NCI-H187 (cell line): ENCODE data around the gene AMZ1.
"Not testable (repeated sequence)": the region's sequence is repeated elsewhere in the genome, so short reads cannot be mapped to it uniquely, and the experiment has no call there.

Experiments used
- DNase-seq, 2 experiments: peaks; one replicate each; lab custom pipeline; 2025; lab: John Stamatoyannopoulos, UW

AMZ1 gene

DNA sequence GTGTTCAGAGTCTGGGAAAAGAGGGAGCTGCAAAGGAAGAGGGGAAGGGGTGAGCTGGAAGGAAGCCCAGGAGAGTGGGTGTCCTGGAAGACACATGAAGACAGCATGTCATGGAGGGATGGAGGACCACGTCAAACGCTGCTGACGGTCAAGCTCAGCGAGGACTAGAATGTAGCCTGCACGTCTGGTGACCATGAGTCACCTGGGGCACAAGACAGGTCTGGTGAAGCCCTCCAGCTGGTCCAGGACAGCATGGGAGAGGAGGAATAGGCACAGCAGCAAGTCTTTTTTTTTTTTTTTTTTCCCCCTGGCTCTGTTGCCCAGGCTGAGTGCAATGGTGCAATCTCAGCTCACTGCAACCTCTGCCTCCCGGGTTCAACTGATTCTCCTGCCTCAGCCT lies 19.6 kb upstream of the AMZ1 start:
- no peak for DNase-seq

DNA sequence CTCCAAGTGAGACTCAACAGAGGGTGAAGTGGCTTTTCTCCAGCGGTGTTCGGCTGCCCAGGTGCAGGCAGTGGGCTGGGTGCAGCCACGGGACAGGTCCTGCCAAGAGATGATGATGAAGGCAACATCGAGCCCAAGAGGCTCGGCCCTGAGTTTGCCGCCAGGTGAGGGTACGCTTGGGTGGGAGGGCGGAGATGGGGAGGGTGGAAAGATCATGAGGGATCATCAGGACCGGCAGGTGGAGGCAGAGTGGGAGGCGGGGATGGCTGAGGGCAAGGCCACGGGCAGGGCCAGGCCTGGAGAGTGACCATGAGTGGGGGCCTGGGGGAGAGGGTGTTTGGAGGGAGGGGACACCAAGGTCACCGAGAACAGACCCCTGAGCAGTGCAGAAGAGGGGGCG lies 17.8 kb upstream of the AMZ1 start:
- no peak for DNase-seq

GRCh38 chr7:2670720-2671391 lies 17.1 kb upstream of the AMZ1 start:
- peak in 1 of 2 experiments; percentile 46 for DNase-seq

- not testable (repeated sequence) for DNase-seq
Observed at GRCh38 chr7:2673214-2673613, 14.8 kb upstream of the AMZ1 start.

- no peak for DNase-seq
Observed at GRCh38 chr7:2673934-2674333, 14.1 kb upstream of the AMZ1 start.

- DNase-seq: no peak
Observed at GRCh38 chr7:2675256-2675764, 12.7 kb upstream of the AMZ1 start.

GRCh38 chr7:2676576-2676975 lies 11.4 kb upstream of the AMZ1 start:
- not testable (repeated sequence) for DNase-seq

DNA sequence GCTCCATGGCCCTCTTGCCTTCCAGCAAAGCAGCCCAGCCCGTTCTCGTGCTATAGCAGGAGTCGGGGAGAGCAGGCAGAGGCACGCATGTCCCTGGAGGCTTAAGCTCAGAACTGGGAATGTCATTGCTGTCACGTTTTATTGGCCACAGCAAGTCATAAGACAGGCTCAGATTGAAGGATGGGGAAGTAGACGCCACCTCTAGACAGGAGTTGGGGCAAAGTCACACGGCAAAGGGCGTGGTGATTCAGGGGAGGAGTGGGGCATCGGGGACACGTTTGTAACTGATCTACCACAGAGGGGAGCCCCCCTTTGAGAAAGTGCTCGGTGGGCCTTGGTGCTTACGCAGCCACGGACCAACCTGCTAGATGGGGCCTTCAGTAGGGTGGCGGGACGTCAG lies 9.5 kb upstream of the AMZ1 start:
- DNase-seq: not testable (repeated sequence)

DNA sequence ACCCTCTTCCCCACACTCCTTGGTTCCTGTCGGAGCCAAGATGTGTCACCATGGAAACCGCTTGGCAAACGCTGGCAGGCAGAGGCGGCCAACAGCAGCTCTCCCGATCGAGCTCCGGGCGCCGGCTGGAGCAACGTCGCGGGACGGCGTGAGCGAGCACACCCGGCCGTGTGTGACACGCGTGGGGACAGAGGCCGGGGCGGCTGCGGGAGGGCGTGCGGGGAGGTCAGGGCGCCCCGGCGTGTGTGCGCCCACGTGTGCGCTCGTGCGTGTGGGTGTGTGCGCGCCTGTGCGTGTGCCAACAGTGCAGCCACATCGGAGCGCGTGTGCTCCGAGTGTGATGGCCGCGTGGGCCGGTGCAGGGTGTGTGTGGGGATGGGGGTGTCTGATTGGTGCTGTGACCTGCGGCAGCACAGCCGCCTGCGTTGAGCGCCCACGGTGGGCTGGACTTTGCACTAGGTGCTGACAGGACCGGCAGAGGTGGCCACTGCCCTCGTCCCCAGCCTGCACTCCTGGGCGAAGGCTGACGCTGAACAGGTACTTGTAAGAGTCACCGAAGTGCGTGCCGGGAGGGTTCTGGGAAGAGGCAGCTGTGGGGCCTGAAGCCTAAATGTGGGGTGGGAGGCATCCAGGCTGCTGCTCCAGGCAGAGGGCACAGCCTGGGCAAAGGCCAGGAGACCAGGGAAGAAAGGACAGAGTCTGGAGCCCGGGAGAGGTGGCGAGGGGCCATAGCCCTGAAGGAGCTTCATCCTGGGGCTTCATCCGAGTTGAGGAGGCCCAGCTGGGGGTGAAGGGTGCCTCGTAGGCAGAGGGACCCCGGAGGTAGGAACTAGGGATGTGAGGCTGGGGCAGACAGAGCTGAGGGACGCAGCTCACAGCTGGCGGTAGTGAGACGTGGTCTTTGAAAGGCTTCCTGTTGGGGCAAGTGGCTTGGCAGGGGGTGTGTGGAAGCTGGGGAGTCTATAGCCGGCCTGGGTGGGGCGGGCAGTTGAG lies 8.6 kb upstream of the AMZ1 start:
- not testable (repeated sequence) for DNase-seq

- DNase-seq: no peak
Observed at GRCh38 chr7:2680256-2680655, 7.7 kb upstream of the AMZ1 start.

GRCh38 chr7:2680792-2681490 lies 7.1 kb upstream of the AMZ1 start:
- peak in 1 of 2 experiments; percentile 25 for DNase-seq

DNA sequence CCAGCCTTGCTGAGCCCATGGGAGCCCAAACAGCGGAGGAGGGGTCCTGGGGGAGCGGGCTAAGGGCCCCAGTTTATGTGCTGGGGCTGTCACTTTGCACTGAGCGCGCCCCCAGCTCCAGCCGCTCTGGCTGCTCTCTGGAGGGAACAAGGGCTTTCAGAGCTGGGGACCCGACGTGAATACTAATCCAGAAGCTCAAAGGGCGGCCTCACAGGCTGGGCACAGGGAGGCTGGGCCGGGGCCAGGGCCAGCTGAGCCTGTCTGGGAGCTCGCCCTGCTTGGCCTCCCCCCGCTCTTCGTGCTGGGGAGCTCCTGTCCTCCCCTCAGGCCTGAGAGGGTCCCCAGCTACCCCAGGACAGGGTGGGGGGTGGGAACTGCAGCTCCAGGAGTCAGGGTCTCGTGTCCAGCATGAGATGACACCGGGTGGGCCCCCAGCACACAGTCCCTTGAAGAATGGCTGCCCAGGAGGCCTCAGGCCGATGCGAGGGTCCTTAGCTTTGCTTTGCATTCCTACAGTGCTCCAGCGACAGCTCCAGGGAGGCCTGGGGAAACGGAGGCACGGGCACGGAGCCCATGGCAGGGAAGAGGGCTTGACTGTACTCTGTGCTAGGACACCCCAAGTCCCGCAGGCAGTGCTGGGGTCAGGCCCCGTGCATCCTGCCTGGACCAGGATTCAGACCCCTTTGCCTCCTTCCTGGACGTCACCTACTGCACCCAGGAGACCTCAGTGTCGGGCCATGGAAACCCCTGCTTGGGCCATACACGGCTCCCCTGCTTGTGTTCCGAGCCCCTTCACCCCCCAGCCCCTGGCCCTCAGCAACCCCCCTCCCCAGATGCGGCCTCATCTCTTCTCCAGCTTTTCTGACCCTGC lies 5.8 kb upstream of the AMZ1 start:
- DNase-seq: no peak

- DNase-seq: no peak
Observed at GRCh38 chr7:2684501-2684900, 3.5 kb upstream of the AMZ1 start.

DNA sequence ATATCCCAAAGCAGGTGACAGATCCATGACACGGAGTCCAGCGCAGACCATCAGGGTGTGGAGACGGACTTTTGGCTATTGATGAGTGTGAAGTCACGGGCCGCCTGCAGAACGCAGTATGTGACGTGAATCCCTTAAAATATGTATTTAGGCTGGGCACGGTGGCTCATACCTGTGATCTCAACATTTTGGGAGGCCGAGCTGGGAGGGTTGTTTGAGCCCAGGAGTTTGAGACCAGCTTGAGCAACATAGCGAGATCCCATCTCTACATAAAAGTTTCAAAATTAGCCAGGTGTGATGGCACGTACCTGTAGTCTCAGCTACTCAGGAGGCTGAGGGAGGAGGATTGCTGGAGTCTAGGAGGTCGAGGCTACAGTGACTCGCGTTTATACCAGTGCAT lies 1.9 kb upstream of the AMZ1 start:
- DNase-seq: no peak

DNA sequence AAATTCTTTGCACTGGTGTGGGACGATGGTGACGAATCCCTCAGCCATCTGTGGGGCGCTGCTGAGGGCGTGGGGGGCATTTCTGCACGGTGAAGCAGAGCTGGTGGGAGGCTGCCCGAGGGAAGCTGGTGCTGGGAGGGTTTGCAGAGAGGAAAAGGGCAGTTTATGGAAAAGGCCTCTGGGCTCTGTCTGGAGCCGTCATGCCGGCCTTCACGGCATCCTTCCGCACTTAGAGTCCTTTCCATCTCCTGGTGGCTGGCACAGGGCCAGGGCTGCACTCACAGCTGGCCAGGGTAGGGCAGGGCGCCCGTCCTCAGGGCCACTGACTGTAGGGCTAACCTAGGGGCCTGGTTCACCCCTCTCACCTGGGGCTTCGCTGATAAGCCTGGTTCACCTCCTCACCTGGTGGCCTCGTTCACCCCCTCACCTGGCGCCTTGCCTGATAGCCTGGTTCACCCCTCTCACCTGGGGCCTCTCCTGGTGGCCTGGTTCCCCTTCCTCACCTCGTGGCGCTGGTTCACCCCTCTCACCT lies 598 bp upstream of the AMZ1 start:
- DNase-seq: no peak

GRCh38 chr7:2688409-2689342 lies 674 bp downstream of the AMZ1 start:
- no peak for DNase-seq

DNA sequence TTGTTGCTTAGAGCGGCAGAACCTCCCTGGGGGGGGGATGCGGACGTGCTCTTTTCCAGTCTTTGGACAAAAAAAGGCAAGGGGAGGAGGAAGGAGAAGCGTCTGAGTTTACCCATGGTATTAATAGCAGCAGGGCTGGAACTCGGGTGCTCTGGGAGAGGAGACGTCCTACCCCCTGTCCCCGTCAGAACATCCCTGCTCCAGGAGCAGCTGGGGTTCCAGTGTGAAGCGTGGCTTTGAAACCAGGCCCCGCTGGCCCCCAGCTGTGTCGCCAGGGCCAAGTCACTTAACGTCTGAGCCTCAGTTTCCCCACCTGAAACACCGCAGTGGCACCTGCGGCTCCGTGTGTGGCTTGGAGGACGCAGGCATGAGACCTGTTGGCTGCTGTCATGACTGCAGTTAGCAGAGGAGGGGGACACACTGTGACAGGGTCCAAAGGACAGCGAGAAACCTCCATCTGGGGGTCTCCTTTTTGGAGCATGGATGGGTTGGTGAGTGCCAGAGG lies 1.4 kb downstream of the AMZ1 start:
- no peak for DNase-seq

GRCh38 chr7:2689951-2690705 lies 2.1 kb downstream of the AMZ1 start:
- no peak for DNase-seq
